SK-N-SH (cell line): Measurements from ENCODE around the gene PRPF40A.

Experiments used
- EP300 ChIP-seq, 2 experiments: IDR thresholded peaks; 2 replicates each; pipeline versions ENCODE4 v1.4.0 to v1.6.1; 2012; ENCODE audit warnings: borderline replicate concordance in 1 of 2, low read depth in 1 of 2, low read length in 1 of 2
- EZH2phosphoT487 ChIP-seq: fragments of 200-600 bp; sonication (generic); IDR thresholded peaks from 2 replicates; pipeline ENCODE4 v1.6.1; 2017; ENCODE audit warnings: low read depth, mixed run types, mild to moderate bottlenecking, antibody characterized with exemption, moderate library complexity, borderline replicate concordance
- GATA2 ChIP-seq: sonication (generic); formaldehyde crosslinking; IDR thresholded peaks from 2 replicates; pipeline ENCODE4 v1.5.0; 2020; ENCODE audit warnings: mild to moderate bottlenecking, missing genetic modification reagents
- NRF1 ChIP-seq: IDR thresholded peaks from 2 replicates; pipeline ENCODE4 v1.6.1; 2012; ENCODE audit warnings: low read depth, mild to moderate bottlenecking, low read length
- TF ChIP-seq, protein P1 (sequence below): fragments of 150-350 bp; IDR thresholded peaks from 2 replicates; pipeline ENCODE4 v1.6.1; 2016; ENCODE audit warnings: mild to moderate bottlenecking, low read depth, low read length
- TF ChIP-seq, protein P2 (sequence below): IDR thresholded peaks from 2 replicates; pipeline ENCODE4 v1.6.1; 2012; ENCODE audit warnings: mild to moderate bottlenecking, low read depth, low read length, moderate library complexity
- TF ChIP-seq, protein P3 (sequence below): fragments of 200-600 bp; sonication (generic); IDR thresholded peaks from 2 replicates; pipeline ENCODE4 v1.6.1; 2017; ENCODE audit warnings: antibody characterized with exemption, mild to moderate bottlenecking, moderate library complexity

DNA sequence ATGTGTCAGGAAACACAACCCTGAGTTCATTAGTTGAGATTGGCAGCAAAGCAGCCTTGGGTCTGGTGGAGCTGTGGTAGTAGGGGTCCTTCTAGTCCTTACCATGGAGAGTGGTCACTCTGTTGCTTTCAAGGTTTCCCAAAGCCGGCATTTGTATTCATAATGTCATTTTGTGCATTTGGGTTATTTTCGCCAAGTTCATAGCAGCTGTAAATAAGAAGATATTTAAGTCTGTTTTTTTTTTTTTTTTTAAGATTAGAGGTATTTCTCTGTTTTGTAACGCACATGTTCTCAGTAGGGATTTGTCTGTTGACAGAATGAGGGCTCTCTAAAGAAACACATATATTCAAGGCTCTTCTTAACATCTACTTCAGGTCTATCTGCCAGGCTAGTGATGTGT, 114.1 kb downstream of the PRPF40A start:
- TF ChIP-seq, protein P1, sequence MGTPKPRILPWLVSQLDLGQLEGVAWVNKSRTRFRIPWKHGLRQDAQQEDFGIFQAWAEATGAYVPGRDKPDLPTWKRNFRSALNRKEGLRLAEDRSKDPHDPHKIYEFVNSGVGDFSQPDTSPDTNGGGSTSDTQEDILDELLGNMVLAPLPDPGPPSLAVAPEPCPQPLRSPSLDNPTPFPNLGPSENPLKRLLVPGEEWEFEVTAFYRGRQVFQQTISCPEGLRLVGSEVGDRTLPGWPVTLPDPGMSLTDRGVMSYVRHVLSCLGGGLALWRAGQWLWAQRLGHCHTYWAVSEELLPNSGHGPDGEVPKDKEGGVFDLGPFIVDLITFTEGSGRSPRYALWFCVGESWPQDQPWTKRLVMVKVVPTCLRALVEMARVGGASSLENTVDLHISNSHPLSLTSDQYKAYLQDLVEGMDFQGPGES, result no peak
- TF ChIP-seq, protein P2, sequence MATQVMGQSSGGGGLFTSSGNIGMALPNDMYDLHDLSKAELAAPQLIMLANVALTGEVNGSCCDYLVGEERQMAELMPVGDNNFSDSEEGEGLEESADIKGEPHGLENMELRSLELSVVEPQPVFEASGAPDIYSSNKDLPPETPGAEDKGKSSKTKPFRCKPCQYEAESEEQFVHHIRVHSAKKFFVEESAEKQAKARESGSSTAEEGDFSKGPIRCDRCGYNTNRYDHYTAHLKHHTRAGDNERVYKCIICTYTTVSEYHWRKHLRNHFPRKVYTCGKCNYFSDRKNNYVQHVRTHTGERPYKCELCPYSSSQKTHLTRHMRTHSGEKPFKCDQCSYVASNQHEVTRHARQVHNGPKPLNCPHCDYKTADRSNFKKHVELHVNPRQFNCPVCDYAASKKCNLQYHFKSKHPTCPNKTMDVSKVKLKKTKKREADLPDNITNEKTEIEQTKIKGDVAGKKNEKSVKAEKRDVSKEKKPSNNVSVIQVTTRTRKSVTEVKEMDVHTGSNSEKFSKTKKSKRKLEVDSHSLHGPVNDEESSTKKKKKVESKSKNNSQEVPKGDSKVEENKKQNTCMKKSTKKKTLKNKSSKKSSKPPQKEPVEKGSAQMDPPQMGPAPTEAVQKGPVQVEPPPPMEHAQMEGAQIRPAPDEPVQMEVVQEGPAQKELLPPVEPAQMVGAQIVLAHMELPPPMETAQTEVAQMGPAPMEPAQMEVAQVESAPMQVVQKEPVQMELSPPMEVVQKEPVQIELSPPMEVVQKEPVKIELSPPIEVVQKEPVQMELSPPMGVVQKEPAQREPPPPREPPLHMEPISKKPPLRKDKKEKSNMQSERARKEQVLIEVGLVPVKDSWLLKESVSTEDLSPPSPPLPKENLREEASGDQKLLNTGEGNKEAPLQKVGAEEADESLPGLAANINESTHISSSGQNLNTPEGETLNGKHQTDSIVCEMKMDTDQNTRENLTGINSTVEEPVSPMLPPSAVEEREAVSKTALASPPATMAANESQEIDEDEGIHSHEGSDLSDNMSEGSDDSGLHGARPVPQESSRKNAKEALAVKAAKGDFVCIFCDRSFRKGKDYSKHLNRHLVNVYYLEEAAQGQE, result no peak
- TF ChIP-seq GATA2 (no peak), EP300 (IDR thresholded peaks at IDR 0.05; ENCODE audit: borderline replicate concordance in 1 of 2, low read depth in 1 of 2, low read length in 1 of 2) (no peak), NRF1 (no peak), EZH2phosphoT487 (no peak)
- TF ChIP-seq, protein P3, sequence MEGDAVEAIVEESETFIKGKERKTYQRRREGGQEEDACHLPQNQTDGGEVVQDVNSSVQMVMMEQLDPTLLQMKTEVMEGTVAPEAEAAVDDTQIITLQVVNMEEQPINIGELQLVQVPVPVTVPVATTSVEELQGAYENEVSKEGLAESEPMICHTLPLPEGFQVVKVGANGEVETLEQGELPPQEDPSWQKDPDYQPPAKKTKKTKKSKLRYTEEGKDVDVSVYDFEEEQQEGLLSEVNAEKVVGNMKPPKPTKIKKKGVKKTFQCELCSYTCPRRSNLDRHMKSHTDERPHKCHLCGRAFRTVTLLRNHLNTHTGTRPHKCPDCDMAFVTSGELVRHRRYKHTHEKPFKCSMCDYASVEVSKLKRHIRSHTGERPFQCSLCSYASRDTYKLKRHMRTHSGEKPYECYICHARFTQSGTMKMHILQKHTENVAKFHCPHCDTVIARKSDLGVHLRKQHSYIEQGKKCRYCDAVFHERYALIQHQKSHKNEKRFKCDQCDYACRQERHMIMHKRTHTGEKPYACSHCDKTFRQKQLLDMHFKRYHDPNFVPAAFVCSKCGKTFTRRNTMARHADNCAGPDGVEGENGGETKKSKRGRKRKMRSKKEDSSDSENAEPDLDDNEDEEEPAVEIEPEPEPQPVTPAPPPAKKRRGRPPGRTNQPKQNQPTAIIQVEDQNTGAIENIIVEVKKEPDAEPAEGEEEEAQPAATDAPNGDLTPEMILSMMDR, result no peak
